OCI-LY3 (cell line): ENCODE measurements around the gene ELP4.

Source experiments
- H2AFZ ChIP-seq: fragments of 200-600, 300-600 bp; shearing (Covaris generic); 2 replicates; pipeline ENCODE4 v1.6.0; 2014; ENCODE audit warnings: antibody characterized with exemption, low read depth, low read length
- H3K27ac ChIP-seq: fragments of 200-600, 300-600 bp; sonication (generic); 2 replicates; pipeline ENCODE4 v1.5.1; 2014; ENCODE audit warnings: mild to moderate bottlenecking, low read length, moderate library complexity, mixed read lengths
- H3K27me3 ChIP-seq: fragments of 200-600, 300-600 bp; sonication (generic); 2 replicates; pipeline ENCODE4 v1.6.1; 2014; ENCODE audit warnings: low read depth, low read length, mixed read lengths
- H3K36me3 ChIP-seq: fragments of 200-600, 300-600 bp; sonication (generic); replicated peaks from 2 replicates; pipeline ENCODE3; 2014; ENCODE audit warnings: low read depth, low read length, mixed read lengths
- H3K4me1 ChIP-seq: fragments of 300-600, 200-600 bp; sonication (generic); 2 replicates; pipeline ENCODE4 v1.6.1; 2014; ENCODE audit warnings: low read length, mixed read lengths
- H3K4me2 ChIP-seq: fragments of 200-600, 300-600 bp; sonication (generic); 2 replicates; pipeline ENCODE4 v1.6.1; 2014; ENCODE audit warnings: low read length, mixed read lengths
- H3K4me3 ChIP-seq: fragments of 300-600, 200-600 bp; sonication (generic); 2 replicates; pipeline ENCODE4 v1.5.1; 2014; ENCODE audit warnings: antibody characterized with exemption, mild to moderate bottlenecking, low read length, moderate library complexity
- H3K79me2 ChIP-seq: fragments of 300-600, 200-600 bp; shearing (Covaris generic); 2 replicates; pipeline ENCODE4 v1.6.1; 2014; ENCODE audit warnings: mild to moderate bottlenecking, low read length, mixed read lengths
- H3K9ac ChIP-seq: fragments of 300-600, 200-600 bp; shearing (Covaris generic); 2 replicates; pipeline ENCODE4 v1.6.0; 2014; ENCODE audit warnings: mild to moderate bottlenecking, low read length, moderate library complexity
- H3K9me3 ChIP-seq: fragments of 200-600, 300-600 bp; shearing (Covaris generic); 2 replicates; pipeline ENCODE4 v1.6.1; 2014; ENCODE audit warnings: low read length, mixed read lengths; ENCODE audit not compliant: insufficient read depth
- H4K20me1 ChIP-seq: fragments of 200-600, 300-600 bp; sonication (generic); 2 replicates; pipeline ENCODE4 v1.6.1; 2016; ENCODE audit warnings: low read length, mixed read lengths; ENCODE audit not compliant: insufficient read depth
- CTCF ChIP-seq: fragments of 200-600, 300-600 bp; sonication (generic); IDR thresholded peaks from 2 replicates; pipeline ENCODE4 v1.5.1; 2014; ENCODE audit warnings: antibody characterized with exemption, low read length, low read depth
- EZH2phosphoT487 ChIP-seq: fragments of 200-600 bp; shearing (Covaris generic); IDR thresholded peaks from 2 replicates; pipeline ENCODE4 v1.6.1; 2018; ENCODE audit warnings: antibody characterized with exemption, mixed run types, low read depth

The ELP4 gene

DNA sequence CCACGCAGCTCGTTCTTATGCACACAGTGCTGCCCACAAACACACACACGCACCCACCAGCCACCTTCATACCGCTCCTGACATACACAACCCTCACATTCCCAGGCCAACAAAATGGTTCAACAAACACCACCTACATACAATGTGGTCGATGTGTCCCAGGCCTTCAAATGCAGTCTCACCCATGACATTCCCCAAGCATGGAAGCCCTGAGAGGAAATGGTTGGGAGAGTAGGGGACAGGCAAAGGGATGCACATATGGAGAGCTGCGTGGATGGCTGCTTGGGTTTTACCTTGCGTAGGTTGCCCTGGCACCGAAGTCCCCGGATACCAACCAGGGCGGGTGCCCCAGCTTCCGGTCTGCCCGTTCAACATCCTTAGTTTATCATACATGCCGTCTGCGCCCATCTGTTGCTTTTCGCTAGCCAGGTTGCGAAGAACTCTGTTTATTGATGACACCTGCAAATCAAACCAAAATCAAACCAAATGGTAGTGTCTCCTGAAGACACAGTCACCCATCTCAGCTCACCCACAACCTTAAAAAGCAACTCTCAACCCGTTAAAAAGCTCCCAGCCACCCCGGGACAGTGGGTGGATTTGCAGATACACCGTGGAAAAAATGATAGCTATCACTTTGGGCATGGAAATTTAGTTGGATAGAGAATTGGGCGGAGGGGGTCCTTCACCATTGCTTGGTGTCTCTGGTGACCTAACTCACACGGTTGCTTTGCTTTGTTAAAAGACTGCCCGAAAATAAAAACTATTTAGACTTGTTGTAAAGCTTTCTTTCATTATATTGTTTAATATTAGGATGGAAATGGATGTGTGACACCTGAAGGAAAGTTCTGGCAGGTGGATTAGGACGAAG, 291.1 kb downstream of the ELP4 start:
- Histone ChIP-seq H3K4me3 (no peak overlapping the region), H3K9ac (no peak overlapping the region)

DNA sequence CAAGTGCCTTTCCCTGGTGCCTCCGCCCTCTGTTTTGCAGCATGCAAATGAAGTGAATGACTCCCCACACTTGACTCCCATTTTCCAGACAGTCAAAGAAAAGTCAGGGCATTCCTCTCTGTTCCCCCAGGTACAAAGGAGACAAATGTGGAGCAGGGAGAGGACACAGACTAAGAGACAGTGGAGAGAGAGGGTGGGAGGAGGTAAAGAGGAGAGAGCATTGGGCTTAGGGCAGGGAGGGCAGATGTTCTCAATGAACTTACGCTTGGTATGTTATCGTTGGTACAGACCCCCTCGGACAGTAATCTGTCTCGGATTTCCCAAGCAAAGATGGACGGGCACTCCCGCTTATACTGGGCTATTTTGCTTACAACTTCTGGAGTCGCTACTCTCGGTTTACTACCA, 291.7 kb downstream of the ELP4 start:
- Histone ChIP-seq H3K27me3 (no peaks in the 10 kb centered on the region), H3K9me3 (no peaks in the 10 kb centered on the region), H3K36me3 (no peaks in the 10 kb centered on the region), H3K4me2 (no peak overlapping the region), H3K9ac (no peak overlapping the region), H2AFZ (no peak overlapping the region), H3K79me2 (no peaks in the 10 kb centered on the region), H4K20me1 (no peaks in the 10 kb centered on the region), H3K27ac (no peak overlapping the region), H3K4me1 (no peaks in the 10 kb centered on the region), H3K4me3 (no peak overlapping the region)
- TF ChIP-seq CTCF (no peak), EZH2phosphoT487 (no peak)

More for the DNA sequence above, 291.1 kb downstream of the ELP4 start:
- Histone ChIP-seq H3K27ac (no peak overlapping the region), H2AFZ (no peak overlapping the region), H3K9me3 (no peaks in the 10 kb centered on the region), H3K36me3 (no peaks in the 10 kb centered on the region), H3K4me2 (no peak overlapping the region), H3K4me1 (peaks cover 2% of the 10 kb centered on the region; the same call in 1 of the 2 replicates), H3K27me3 (no peaks in the 10 kb centered on the region), H3K79me2 (no peaks in the 10 kb centered on the region), H4K20me1 (no peaks in the 10 kb centered on the region)
- no peak for TF ChIP-seq EZH2phosphoT487

DNA sequence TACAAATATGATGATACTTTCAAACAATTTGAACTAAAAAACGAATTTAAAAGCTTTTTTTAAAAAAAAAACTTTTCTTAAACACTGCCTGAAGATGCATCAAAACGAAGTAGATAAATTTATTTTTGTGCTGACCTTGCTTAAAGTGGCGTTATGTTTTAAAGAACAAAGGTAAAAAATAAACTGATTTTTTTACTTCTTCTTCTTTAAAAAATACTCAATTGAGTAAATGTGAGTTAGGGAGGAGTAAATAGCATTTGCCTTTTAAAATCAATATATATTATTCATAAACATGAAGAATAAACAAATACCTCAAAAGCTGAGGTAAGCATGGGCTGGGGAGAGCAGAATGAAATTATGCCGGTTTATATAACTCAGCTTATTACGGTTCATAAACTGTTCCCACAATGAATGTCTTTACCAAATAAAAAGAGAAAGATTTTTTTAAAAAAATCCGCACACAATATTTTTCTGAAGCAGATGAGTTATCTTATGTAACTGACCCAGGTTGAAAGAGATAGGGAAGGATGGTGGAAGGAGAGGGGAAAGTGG, 292.5 kb downstream of the ELP4 start:
- Histone ChIP-seq H2AFZ (no peak overlapping the region), H3K9ac (no peak overlapping the region), H3K27me3 (no peaks in the 10 kb centered on the region), H3K4me3 (no peak overlapping the region), H3K27ac (no peak overlapping the region), H4K20me1 (no peaks in the 10 kb centered on the region), H3K4me2 (no peak overlapping the region), H3K4me1 (no peaks in the 10 kb centered on the region), H3K36me3 (no peaks in the 10 kb centered on the region), H3K79me2 (no peaks in the 10 kb centered on the region), H3K9me3 (no peaks in the 10 kb centered on the region)
- TF ChIP-seq CTCF: no peak
- no peak for TF ChIP-seq EZH2phosphoT487

GRCh38 chr11:31802609-31802989, 293.0 kb downstream of the ELP4 start:
- no peaks in the 10 kb centered on the region for H3K79me2 ChIP-seq
- no peak overlapping the region for H3K4me3 ChIP-seq
- H3K4me1 ChIP-seq: no peaks in the 10 kb centered on the region
- no peak for TF ChIP-seq EZH2phosphoT487
- no peak for TF ChIP-seq CTCF
- H2AFZ ChIP-seq: no peak overlapping the region
- no peak overlapping the region for H3K4me2 ChIP-seq
- no peaks in the 10 kb centered on the region for H3K36me3 ChIP-seq
- H3K27me3 ChIP-seq: no peaks in the 10 kb centered on the region
- no peaks in the 10 kb centered on the region for H4K20me1 ChIP-seq
- no peak overlapping the region for H3K27ac ChIP-seq
- H3K9ac ChIP-seq: no peak overlapping the region
- no peaks in the 10 kb centered on the region for H3K9me3 ChIP-seq
